ENCODE results near the gene EIF4G3. TPM values are rescaled to one million over a fixed set of nuclear protein-coding genes. Genes with fewer than 3 reads are reported as not detected.
"Not testable (repeated sequence)": the region's sequence is repeated elsewhere in the genome, so short reads cannot be mapped to it uniquely, and the experiment has no call there.

Gene EIF4G3
- total and polyA plus RNA-seq, 4 donors: 16.5 to 59.8 (median 33.4) TPM

GRCh38 chr1:21095976-21096375, 80.7 kb downstream of the EIF4G3 start:
- H3K36me3 ChIP-seq (ENCODE audit: control insufficient read depth in 4 of 4, insufficient read depth in 4 of 4, low read length in 4 of 4): no peaks in the 10 kb centered on the region
- TF ChIP-seq CTCF (IDR thresholded peaks at IDR 0.05; ENCODE audit: control extremely low read depth, extremely low read depth): no peak
- ATAC-seq (ENCODE audit: insufficient read depth, low FRiP score): no peak
- no peak overlapping the region for H3K9ac ChIP-seq (ENCODE audit: insufficient read depth in 1 of 2, low read length in 2 of 2)
- no peak for DNase-seq
- peaks cover 0 to 4% (median 0%) of the 10 kb centered on the region in 5 donors for H3K4me1 ChIP-seq (ENCODE audit: control insufficient read depth in 5 of 5, insufficient read depth in 5 of 5, low read length in 5 of 5)
- no peak overlapping the region for H3K4me3 ChIP-seq
- H3K9me3 ChIP-seq (ENCODE audit: control insufficient read depth in 4 of 4, insufficient read depth in 3 of 4, low read length in 3 of 4): no peaks in the 10 kb centered on the region
- H3K27me3 ChIP-seq (ENCODE audit: control insufficient read depth in 3 of 3, insufficient read depth in 3 of 3, low read length in 2 of 3): no peaks in the 10 kb centered on the region
- no peak overlapping the region for H3K27ac ChIP-seq (ENCODE audit: low read depth in 1 of 2, low read length in 1 of 2)

GRCh38 chr1:21094282-21094681, 82.4 kb downstream of the EIF4G3 start:
- WGBS, 2 donors: 93% methylated on average over 7 of the region's 9 CpGs
- H3K4me1 ChIP-seq (ENCODE audit: control insufficient read depth in 5 of 5, insufficient read depth in 5 of 5, low read length in 5 of 5); DNase-seq; H3K9ac ChIP-seq (ENCODE audit: insufficient read depth in 1 of 2, low read length in 2 of 2); H3K27me3 ChIP-seq (ENCODE audit: control insufficient read depth in 3 of 3, insufficient read depth in 3 of 3, low read length in 2 of 3); ATAC-seq (ENCODE audit: insufficient read depth, low FRiP score); H3K36me3 ChIP-seq (ENCODE audit: control insufficient read depth in 4 of 4, insufficient read depth in 4 of 4, low read length in 4 of 4); H3K27ac ChIP-seq (ENCODE audit: low read depth in 1 of 2, low read length in 1 of 2); H3K4me3 ChIP-seq; H3K9me3 ChIP-seq (ENCODE audit: control insufficient read depth in 4 of 4, insufficient read depth in 3 of 4, low read length in 3 of 4): not testable (repeated sequence)

GRCh38 chr1:21093271-21093958, 83.3 kb downstream of the EIF4G3 start:
- not testable (repeated sequence) for H3K9ac ChIP-seq (ENCODE audit: insufficient read depth in 1 of 2, low read length in 2 of 2); DNase-seq; H3K4me3 ChIP-seq; H3K36me3 ChIP-seq (ENCODE audit: control insufficient read depth in 4 of 4, insufficient read depth in 4 of 4, low read length in 4 of 4); H3K27me3 ChIP-seq (ENCODE audit: control insufficient read depth in 3 of 3, insufficient read depth in 3 of 3, low read length in 2 of 3); H3K9me3 ChIP-seq (ENCODE audit: control insufficient read depth in 4 of 4, insufficient read depth in 3 of 4, low read length in 3 of 4); ATAC-seq (ENCODE audit: insufficient read depth, low FRiP score); H3K27ac ChIP-seq (ENCODE audit: low read depth in 1 of 2, low read length in 1 of 2); H3K4me1 ChIP-seq (ENCODE audit: control insufficient read depth in 5 of 5, insufficient read depth in 5 of 5, low read length in 5 of 5)
- 55 to 75% methylated on average over 2 of the region's 2 CpGs for WGBS, 2 donors

- not testable (repeated sequence) for H3K9me3 ChIP-seq (ENCODE audit: control insufficient read depth in 4 of 4, insufficient read depth in 3 of 4, low read length in 3 of 4); H3K4me3 ChIP-seq; ATAC-seq (ENCODE audit: insufficient read depth, low FRiP score); H3K27me3 ChIP-seq (ENCODE audit: control insufficient read depth in 3 of 3, insufficient read depth in 3 of 3, low read length in 2 of 3); H3K36me3 ChIP-seq (ENCODE audit: control insufficient read depth in 4 of 4, insufficient read depth in 4 of 4, low read length in 4 of 4); H3K27ac ChIP-seq (ENCODE audit: low read depth in 1 of 2, low read length in 1 of 2); DNase-seq; H3K9ac ChIP-seq (ENCODE audit: insufficient read depth in 1 of 2, low read length in 2 of 2); H3K4me1 ChIP-seq (ENCODE audit: control insufficient read depth in 5 of 5, insufficient read depth in 5 of 5, low read length in 5 of 5)
- 97 to 98% methylated on average over 1 of the region's 2 CpGs for WGBS, 2 donors
Measured at GRCh38 chr1:21092545-21092944, 84.2 kb downstream of the EIF4G3 start.

- not testable (repeated sequence) for DNase-seq
Measured at GRCh38 chr1:21091053-21091690, 85.5 kb downstream of the EIF4G3 start.

More at GRCh38 chr1:21091053-21091690, 85.5 kb downstream of the EIF4G3 start:
- not testable (repeated sequence) for H3K36me3 ChIP-seq (ENCODE audit: control insufficient read depth in 4 of 4, insufficient read depth in 4 of 4, low read length in 4 of 4); H3K4me1 ChIP-seq (ENCODE audit: control insufficient read depth in 5 of 5, insufficient read depth in 5 of 5, low read length in 5 of 5); H3K9ac ChIP-seq (ENCODE audit: insufficient read depth in 1 of 2, low read length in 2 of 2); H3K4me3 ChIP-seq; H3K9me3 ChIP-seq (ENCODE audit: control insufficient read depth in 4 of 4, insufficient read depth in 3 of 4, low read length in 3 of 4); H3K27ac ChIP-seq (ENCODE audit: low read depth in 1 of 2, low read length in 1 of 2); H3K27me3 ChIP-seq (ENCODE audit: control insufficient read depth in 3 of 3, insufficient read depth in 3 of 3, low read length in 2 of 3)
- WGBS, 2 donors: 55 to 79% methylated on average over 11 of the region's 11 CpGs
- ATAC-seq (ENCODE audit: insufficient read depth, low FRiP score): peak; percentile 47
